Thoracic aorta (tissue), 2 donors: Measurements from ENCODE around the gene CCL7. TPM values are rescaled to one million over a fixed set of nuclear protein-coding genes. Genes with fewer than 3 reads are reported as not detected.

ENCODE experiments used
- ATAC-seq: fragments of 150-250 bp; one replicate; pipeline ENCODE4 v1.8.0; 2017; ENCODE audit warnings: low read depth; ENCODE audit not compliant: insufficient number of reproducible peaks, low FRiP score
- DNase-seq: peaks from one replicate; pipeline ENCODE4 v3.0.0-alpha.2; 2020; ENCODE audit warnings: low spot score
- H3K27ac ChIP-seq, 2 donors: fragments of 200-600 bp; sonication (generic); 1 replicate in 1 of 2; 2 replicates in 1 of 2; pipeline ENCODE4 v1.5.1; 2016; ENCODE audit warnings: mild to moderate bottlenecking in 2 of 2, moderate library complexity in 2 of 2
- H3K27me3 ChIP-seq: fragments of 200-600 bp; sonication (generic); replicated peaks from 2 replicates; pipeline ENCODE4 v1.6.0; 2016; ENCODE audit warnings: mild to moderate bottlenecking; ENCODE audit not compliant: insufficient read depth
- H3K36me3 ChIP-seq: fragments of 200-600 bp; sonication (generic); one replicate; pipeline ENCODE4 v1.5.1; 2016
- H3K4me1 ChIP-seq, 2 donors: fragments of 200-600 bp; sonication (generic); 1 replicate in 1 of 2; 2 replicates in 1 of 2; pipeline versions ENCODE4 v1.5.1 to v1.6.0; 2016; ENCODE audit warnings: low read depth in 2 of 2, mild to moderate bottlenecking in 1 of 2; ENCODE audit not compliant: control insufficient read depth in 1 of 2
- H3K4me3 ChIP-seq: fragments of 200-600 bp; sonication (generic); 2 replicates; pipeline ENCODE4 v1.5.1; 2016; ENCODE audit warnings: mild to moderate bottlenecking
- H3K9me3 ChIP-seq: fragments of 200-600 bp; sonication (generic); 2 replicates; pipeline ENCODE4 v1.5.1; 2016
- total RNA-seq, 2 donors: library from RNA; depleted of rRNA; stranded (reverse); fragments of >200 nt; gene quantifications; one replicate each; pipeline versions ENCODE4 v1.1.0 to v1.2.3, GENCODE V29; 2016
- TF ChIP-seq, protein P1 (sequence below): fragments of 200-600 bp; sonication (generic); IDR thresholded peaks from one replicate; pipeline ENCODE4 v1.5.1; 2019; ENCODE audit warnings: antibody characterized with exemption

Gene CCL7
- total RNA-seq, 2 donors from 2014 or later: 1.3 TPM; not detected in 1

DNA sequence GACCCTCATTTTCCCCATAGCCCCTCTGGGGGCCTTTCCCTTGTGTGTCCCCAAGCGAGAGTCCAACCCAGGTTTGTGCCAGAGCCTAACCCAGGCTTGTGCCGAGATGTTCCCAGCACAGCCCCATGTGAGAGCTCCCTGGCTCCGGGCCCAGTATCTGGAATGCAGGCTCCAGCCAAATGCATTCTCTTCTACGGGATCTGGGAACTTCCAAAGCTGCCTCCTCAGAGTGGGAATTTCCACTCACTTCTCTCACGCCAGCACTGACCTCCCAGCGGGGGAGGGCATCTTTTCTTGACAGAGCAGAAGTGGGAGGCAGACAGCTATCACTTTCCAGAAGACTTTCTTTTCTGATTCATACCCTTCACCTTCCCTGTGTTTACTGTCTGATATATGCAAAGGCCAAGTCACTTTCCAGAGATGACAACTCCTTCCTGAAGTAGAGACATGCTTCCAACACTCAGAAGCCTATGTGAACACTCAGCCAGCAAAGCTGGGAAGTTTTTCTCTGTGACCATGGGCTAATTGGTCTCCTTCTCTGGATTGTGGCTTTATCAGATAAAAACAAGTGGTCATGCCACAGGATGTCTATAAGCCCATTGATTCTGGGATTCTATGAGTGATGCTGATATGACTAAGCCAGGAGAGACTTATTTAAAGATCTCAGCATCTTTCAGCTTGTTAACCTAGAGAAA, 17.4 kb upstream of the CCL7 start:
- TF ChIP-seq, protein P1, sequence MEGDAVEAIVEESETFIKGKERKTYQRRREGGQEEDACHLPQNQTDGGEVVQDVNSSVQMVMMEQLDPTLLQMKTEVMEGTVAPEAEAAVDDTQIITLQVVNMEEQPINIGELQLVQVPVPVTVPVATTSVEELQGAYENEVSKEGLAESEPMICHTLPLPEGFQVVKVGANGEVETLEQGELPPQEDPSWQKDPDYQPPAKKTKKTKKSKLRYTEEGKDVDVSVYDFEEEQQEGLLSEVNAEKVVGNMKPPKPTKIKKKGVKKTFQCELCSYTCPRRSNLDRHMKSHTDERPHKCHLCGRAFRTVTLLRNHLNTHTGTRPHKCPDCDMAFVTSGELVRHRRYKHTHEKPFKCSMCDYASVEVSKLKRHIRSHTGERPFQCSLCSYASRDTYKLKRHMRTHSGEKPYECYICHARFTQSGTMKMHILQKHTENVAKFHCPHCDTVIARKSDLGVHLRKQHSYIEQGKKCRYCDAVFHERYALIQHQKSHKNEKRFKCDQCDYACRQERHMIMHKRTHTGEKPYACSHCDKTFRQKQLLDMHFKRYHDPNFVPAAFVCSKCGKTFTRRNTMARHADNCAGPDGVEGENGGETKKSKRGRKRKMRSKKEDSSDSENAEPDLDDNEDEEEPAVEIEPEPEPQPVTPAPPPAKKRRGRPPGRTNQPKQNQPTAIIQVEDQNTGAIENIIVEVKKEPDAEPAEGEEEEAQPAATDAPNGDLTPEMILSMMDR: no peak
- peak overlapping the region; percentile 2 for H3K4me3 ChIP-seq
- DNase-seq: peak; percentile 86
- peak; percentile 61 for ATAC-seq
- H3K4me1 ChIP-seq: peaks cover 71 to 90% of the 10 kb centered on the region in 2 donors
- no peaks in the 10 kb centered on the region for H3K27me3 ChIP-seq
- no peaks in the 10 kb centered on the region for H3K9me3 ChIP-seq
- no peaks in the 10 kb centered on the region for H3K36me3 ChIP-seq
- peak overlapping the region; percentile 75 to 84 for H3K27ac ChIP-seq

DNA sequence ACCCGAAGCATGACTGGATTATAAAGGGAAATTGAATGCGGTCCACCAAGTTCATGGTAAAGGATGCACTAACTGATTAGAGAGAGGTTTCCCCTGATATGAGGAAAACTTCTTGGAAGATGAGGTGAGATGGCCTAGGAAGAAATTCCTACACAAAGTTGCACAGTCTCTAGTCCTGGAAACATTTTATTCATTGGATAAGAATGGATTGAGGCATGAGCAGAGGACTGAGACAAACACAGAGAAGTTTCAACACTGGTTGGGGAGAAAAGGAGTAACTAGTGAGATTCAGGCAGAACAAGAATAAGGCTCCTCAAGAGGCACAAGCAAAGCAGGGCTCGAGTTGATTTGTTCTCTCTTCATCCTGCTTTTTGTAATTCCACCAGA, 16.9 kb upstream of the CCL7 start:
- Histone ChIP-seq H3K27ac (peak overlapping the region; percentile 75 to 84), H3K27me3 (no peaks in the 10 kb centered on the region), H3K36me3 (no peaks in the 10 kb centered on the region), H3K4me3 (no peak overlapping the region), H3K4me1 (peaks cover 66 to 85% of the 10 kb centered on the region in 2 donors), H3K9me3 (no peaks in the 10 kb centered on the region)
- DNase-seq: no peak
- TF ChIP-seq, protein P1: no peak
- no peak for ATAC-seq

DNA sequence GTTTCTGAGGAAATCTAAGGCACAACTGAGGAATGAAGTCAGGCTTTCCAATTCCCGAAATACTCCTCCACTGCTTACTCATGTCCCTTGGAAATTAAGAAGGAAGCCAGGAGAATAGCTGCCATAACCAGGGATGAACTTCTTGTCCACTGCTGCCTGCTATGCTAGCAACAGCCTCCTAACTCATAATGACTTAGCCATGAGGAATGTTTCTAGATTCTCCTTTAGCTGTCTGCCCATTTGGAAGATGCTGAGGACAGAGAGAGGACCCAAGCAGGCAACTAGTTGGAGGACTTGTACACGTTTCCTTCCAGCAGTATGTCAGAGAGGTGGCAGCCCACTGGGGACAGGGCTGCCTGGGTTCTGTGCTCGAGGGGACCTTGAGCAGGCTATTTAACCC, 15.9 kb upstream of the CCL7 start:
- H3K4me3 ChIP-seq: peak overlapping the region; percentile 72
- ATAC-seq: peak; percentile 48

DNA sequence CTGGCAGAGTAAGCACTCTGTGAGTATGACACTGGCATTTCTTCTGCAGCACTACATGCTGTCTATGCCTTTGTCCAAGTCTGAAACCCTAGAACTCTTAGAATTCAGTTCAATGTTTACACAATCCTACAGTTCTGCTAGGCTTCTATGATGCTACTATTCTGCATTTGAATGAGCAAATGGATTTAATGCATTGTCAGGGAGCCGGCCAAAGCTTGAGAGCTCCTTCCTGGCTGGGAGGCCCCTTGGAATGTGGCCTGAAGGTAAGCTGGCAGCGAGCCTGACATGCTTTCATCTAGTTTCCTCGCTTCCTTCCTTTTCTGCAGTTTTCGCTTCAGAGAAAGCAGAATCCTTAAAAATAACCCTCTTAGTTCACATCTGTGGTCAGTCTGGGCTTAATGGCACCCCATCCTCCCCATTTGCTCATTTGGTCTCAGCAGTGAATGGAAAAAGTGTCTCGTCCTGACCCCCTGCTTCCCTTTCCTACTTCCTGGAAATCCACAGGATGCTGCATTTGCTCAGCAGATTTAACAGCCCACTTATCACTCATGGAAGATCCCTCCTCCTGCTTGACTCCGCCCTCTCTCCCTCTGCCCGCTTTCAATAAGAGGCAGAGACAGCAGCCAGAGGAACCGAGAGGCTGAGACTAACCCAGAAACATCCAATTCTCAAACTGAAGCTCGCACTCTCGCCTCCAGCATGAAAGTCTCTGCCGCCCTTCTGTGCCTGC, 15.2 kb upstream of the CCL7 start, which contains the start of gene CCL2:
Gene CCL2, plus strand, starts transcription at position 635 of the 730 bp plus-strand sequence. Its CDS starts 65 bp downstream, at position 700.
- no peak for ATAC-seq
- H3K4me3 ChIP-seq: peak within 1 kb of the TSS; percentile 72
- no peaks in the 10 kb centered on the region for H3K9me3 ChIP-seq
- no peaks in the 10 kb centered on the region for H3K27me3 ChIP-seq
- TF ChIP-seq, protein P1: no peak
- H3K27ac ChIP-seq: peak within 1 kb of the TSS; percentile 75 to 84
- no peaks in the 10 kb centered on the region for H3K36me3 ChIP-seq
- peaks cover 53 to 81% of the 10 kb centered on the region in 2 donors for H3K4me1 ChIP-seq
- peak; percentile 60 for DNase-seq

More for the DNA sequence above, 15.9 kb upstream of the CCL7 start:
- peaks cover 59 to 84% of the 10 kb centered on the region in 2 donors for H3K4me1 ChIP-seq
- DNase-seq: no peak
- no peaks in the 10 kb centered on the region for H3K9me3 ChIP-seq
- TF ChIP-seq, protein P1: no peak
- no peaks in the 10 kb centered on the region for H3K36me3 ChIP-seq
- H3K27me3 ChIP-seq: no peaks in the 10 kb centered on the region
- H3K27ac ChIP-seq: peak overlapping the region; percentile 75 to 84

DNA sequence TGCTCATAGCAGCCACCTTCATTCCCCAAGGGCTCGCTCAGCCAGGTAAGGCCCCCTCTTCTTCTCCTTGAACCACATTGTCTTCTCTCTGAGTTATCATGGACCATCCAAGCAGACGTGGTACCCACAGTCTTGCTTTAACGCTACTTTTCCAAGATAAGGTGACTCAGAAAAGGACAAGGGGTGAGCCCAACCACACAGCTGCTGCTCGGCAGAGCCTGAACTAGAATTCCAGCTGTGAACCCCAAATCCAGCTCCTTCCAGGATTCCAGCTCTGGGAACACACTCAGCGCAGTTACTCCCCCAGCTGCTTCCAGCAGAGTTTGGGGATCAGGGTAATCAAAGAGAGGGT, 14.7 kb upstream of the CCL7 start:
- Histone ChIP-seq H3K4me1 (peaks cover 47 to 76% of the 10 kb centered on the region in 2 donors), H3K27ac (peak overlapping the region; percentile 75 to 84), H3K36me3 (no peaks in the 10 kb centered on the region), H3K4me3 (peak overlapping the region; percentile 72), H3K9me3 (no peaks in the 10 kb centered on the region), H3K27me3 (no peaks in the 10 kb centered on the region)
- TF ChIP-seq, protein P1: no peak
- ATAC-seq: no peak
- DNase-seq: no peak
